Measurements from ENCODE around the gene NDUFB6.

Gene NDUFB6

GRCh38 chr9:32533336-32533735 is 39.6 kb downstream of the NDUFB6 start (continued):
- no peak for TF ChIP-seq CSRNP3 (CRISPR knock-in tag; IDR thresholded peaks at IDR 0.05)

- no peak for ATAC-seq
- no peak for TF ChIP-seq ARNTL (CRISPR knock-in tag; IDR thresholded peaks at IDR 0.05; ENCODE audit: borderline replicate concordance, low read depth)
- TF ChIP-seq ZFP3 (CRISPR knock-in tag; IDR thresholded peaks at IDR 0.05), result no peak
- no peak for TF ChIP-seq SNAI2 (CRISPR knock-in tag; IDR thresholded peaks at IDR 0.05)
- TF ChIP-seq RARB (CRISPR knock-in tag; IDR thresholded peaks at IDR 0.05), result no peak
- no peak for TF ChIP-seq POU6F1 (CRISPR knock-in tag; IDR thresholded peaks at IDR 0.05; ENCODE audit: borderline replicate concordance, low read depth)
- TF ChIP-seq OSR1 (CRISPR knock-in tag; IDR thresholded peaks at IDR 0.05), result no peak
- TF ChIP-seq ESRRG (CRISPR knock-in tag; IDR thresholded peaks at IDR 0.05), result no peak
- no peak for TF ChIP-seq ZC3H10 (CRISPR knock-in tag; IDR thresholded peaks at IDR 0.05)
- TF ChIP-seq ISL1 (CRISPR knock-in tag; IDR thresholded peaks at IDR 0.05), result no peak
- TF ChIP-seq TCF4 (CRISPR knock-in tag; IDR thresholded peaks at IDR 0.05; ENCODE audit: borderline replicate concordance), result no peak
- TF ChIP-seq GLIS3 (CRISPR knock-in tag; IDR thresholded peaks at IDR 0.05), result no peak
- no peak for TF ChIP-seq CSDC2 (CRISPR knock-in tag; IDR thresholded peaks at IDR 0.05)
- no peak for TF ChIP-seq PPARA (CRISPR knock-in tag; IDR thresholded peaks at IDR 0.05; ENCODE audit: borderline replicate concordance)
- no peak for TF ChIP-seq TSHZ2 (CRISPR knock-in tag; IDR thresholded peaks at IDR 0.05)
- no peak for TF ChIP-seq PATZ1 (CRISPR knock-in tag; IDR thresholded peaks at IDR 0.05; ENCODE audit: borderline replicate concordance)
- no peak for TF ChIP-seq BACH2 (CRISPR knock-in tag; IDR thresholded peaks at IDR 0.05; ENCODE audit: borderline replicate concordance)
Measured at GRCh38 chr9:32526707-32527048, 46.3 kb downstream of the NDUFB6 start.

- peak; percentile 96 for ATAC-seq
- no peak for TF ChIP-seq SNAI2 (CRISPR knock-in tag; IDR thresholded peaks at IDR 0.05)
- no peak for TF ChIP-seq ZFP30 (CRISPR knock-in tag; IDR thresholded peaks at IDR 0.05)
- TF ChIP-seq TCF4 (CRISPR knock-in tag; IDR thresholded peaks at IDR 0.05; ENCODE audit: borderline replicate concordance), result no peak
- TF ChIP-seq OSR1 (CRISPR knock-in tag; IDR thresholded peaks at IDR 0.05), result no peak
- no peak for TF ChIP-seq CSRNP3 (CRISPR knock-in tag; IDR thresholded peaks at IDR 0.05)
- no peak for TF ChIP-seq ZNF8 (CRISPR knock-in tag; IDR thresholded peaks at IDR 0.05)
- no peak for TF ChIP-seq ZC3H10 (CRISPR knock-in tag; IDR thresholded peaks at IDR 0.05)
Measured at GRCh38 chr9:32526041-32526706, 46.8 kb downstream of the NDUFB6 start, which contains the start of gene RIGI. RIGI (minus strand) TSS chr9:32526196; CDS start chr9:32526166, 30 bp downstream.

- no peak; the same call in 2 of the 3 replicates for ATAC-seq
- no peak for TF ChIP-seq OSR1 (CRISPR knock-in tag; IDR thresholded peaks at IDR 0.05)
- TF ChIP-seq ZNF8 (CRISPR knock-in tag; IDR thresholded peaks at IDR 0.05), result no peak
- TF ChIP-seq PPARA (CRISPR knock-in tag; IDR thresholded peaks at IDR 0.05; ENCODE audit: borderline replicate concordance), result no peak
- TF ChIP-seq CREB5 (CRISPR knock-in tag; IDR thresholded peaks at IDR 0.05; ENCODE audit: low read depth), result no peak
- TF ChIP-seq TCF4 (CRISPR knock-in tag; IDR thresholded peaks at IDR 0.05; ENCODE audit: borderline replicate concordance), result no peak
- TF ChIP-seq ARNTL (CRISPR knock-in tag; IDR thresholded peaks at IDR 0.05; ENCODE audit: borderline replicate concordance, low read depth), result no peak
- no peak for TF ChIP-seq CSDC2 (CRISPR knock-in tag; IDR thresholded peaks at IDR 0.05)
- TF ChIP-seq SNAI2 (CRISPR knock-in tag; IDR thresholded peaks at IDR 0.05), result no peak
- TF ChIP-seq CSRNP3 (CRISPR knock-in tag; IDR thresholded peaks at IDR 0.05), result no peak
- TF ChIP-seq TOX (CRISPR knock-in tag; IDR thresholded peaks at IDR 0.05; ENCODE audit: borderline replicate concordance), result no peak
- no peak for TF ChIP-seq BACH2 (CRISPR knock-in tag; IDR thresholded peaks at IDR 0.05; ENCODE audit: borderline replicate concordance)
- TF ChIP-seq ZFP30 (CRISPR knock-in tag; IDR thresholded peaks at IDR 0.05), result no peak
- TF ChIP-seq ZC3H10 (CRISPR knock-in tag; IDR thresholded peaks at IDR 0.05), result no peak
Measured at GRCh38 chr9:32525709-32526030, 47.3 kb downstream of the NDUFB6 start.

Data from SK-N-SH treated with all-trans-retinoic acid at 6 μM for 48 hours (cell line).